ENCODE results near the gene GPR35. TPM values are rescaled to one million over a fixed set of nuclear protein-coding genes. Genes with fewer than 3 reads are reported as not detected.

GPR35 gene
- total RNA-seq, 4 donors from 2014 or later: 1.8 to 4.0 (median 2.2) TPM

GRCh38 chr2:240588669-240589068, 36.6 kb upstream of the GPR35 start:
- TF ChIP-seq EP300 (IDR thresholded peaks at IDR 0.05): no peak
- TF ChIP-seq POLR2A (IDR thresholded peaks at IDR 0.05; ENCODE audit: low read depth): no peak
- no peak for TF ChIP-seq POLR2AphosphoS5 (IDR thresholded peaks at IDR 0.05)
- TF ChIP-seq CTCF (IDR thresholded peaks at IDR 0.05): no peak
- Histone ChIP-seq H3K27ac (replicated peaks in 1 of 4) (no peak overlapping the region), H3K4me3 (no peak overlapping the region), H3K27me3 (no peaks in the 10 kb centered on the region), H3K9me3 (no peaks in the 10 kb centered on the region), H3K36me3 (peaks cover 9 to 46% (median 43%) of the 10 kb centered on the region in 4 donors), H3K4me1 (peaks cover 41 to 56% (median 48%) of the 10 kb centered on the region in 4 donors)
- no peak for DNase-seq (ENCODE audit: extremely low spot score)
- 77% methylated on average over 4 of the region's 4 CpGs for WGBS
- intact Hi-C loops (cut with DNase I): no loop called here

- no peak for TF ChIP-seq EP300 (IDR thresholded peaks at IDR 0.05)
- Histone ChIP-seq H3K27ac (replicated peaks in 1 of 4) (no peak overlapping the region), H3K36me3 (peaks cover 9 to 53% (median 47%) of the 10 kb centered on the region in 4 donors), H3K4me1 (peaks cover 34 to 55% (median 47%) of the 10 kb centered on the region in 4 donors), H3K4me3 (no peak overlapping the region), H3K9me3 (no peaks in the 10 kb centered on the region), H3K27me3 (no peaks in the 10 kb centered on the region)
- WGBS: 87% methylated on average over 5 of the region's 14 CpGs
- no peak for DNase-seq (ENCODE audit: extremely low spot score)
- intact Hi-C loops (cut with DNase I): no loop called here
Observed at GRCh38 chr2:240589375-240589774, 35.9 kb upstream of the GPR35 start.

DNA sequence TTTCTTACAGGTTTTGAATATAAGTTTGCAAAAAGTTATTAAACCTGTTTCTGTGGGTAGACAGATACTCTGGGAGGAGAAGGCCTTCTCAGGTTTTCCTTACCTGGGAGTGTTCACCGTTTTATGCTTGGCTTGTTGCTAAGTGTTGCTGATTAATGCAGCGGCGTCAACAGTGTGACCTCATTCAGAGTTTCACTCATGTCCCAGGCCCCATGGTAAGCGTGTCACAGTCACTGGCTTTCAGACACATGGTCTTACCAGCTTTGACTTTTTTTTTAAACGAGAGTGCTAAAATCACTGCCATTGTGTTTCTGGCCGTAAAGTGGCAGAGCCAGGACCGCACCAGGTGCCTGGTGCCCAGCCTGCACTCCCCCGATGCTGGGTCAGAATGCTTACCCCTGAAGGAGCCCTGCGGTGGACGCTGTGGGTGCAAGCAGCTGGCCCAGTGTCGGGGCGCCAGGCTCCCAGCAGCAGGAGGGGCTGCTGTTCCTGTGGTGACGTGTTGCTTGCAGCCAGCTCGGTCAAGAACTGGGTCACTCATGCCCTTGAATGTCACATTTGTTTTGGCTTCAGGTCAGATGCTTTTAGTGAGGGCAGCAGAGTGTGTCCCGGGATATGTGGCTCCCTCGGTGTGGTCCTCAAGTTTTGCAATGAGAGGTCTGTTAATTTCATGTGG, 35.3 kb upstream of the GPR35 start:
- intact Hi-C loops (cut with DNase I): loop anchor here (5.0 kb wide), 1 partner anchor 33 kb away; the partner anchor contains the start of gene ANKMY1
- TF ChIP-seq POLR2A (IDR thresholded peaks at IDR 0.05; ENCODE audit: low read depth) (no peak), POLR2AphosphoS5 (IDR thresholded peaks at IDR 0.05) (no peak)
- H3K36me3 ChIP-seq: peaks cover 9 to 59% (median 49%) of the 10 kb centered on the region in 4 donors
- H3K27ac ChIP-seq (replicated peaks in 1 of 4): no peak overlapping the region
- H3K9me3 ChIP-seq: no peaks in the 10 kb centered on the region
- DNase-seq (ENCODE audit: extremely low spot score): no peak
- no peak overlapping the region for H3K4me3 ChIP-seq
- peaks cover 30 to 55% (median 47%) of the 10 kb centered on the region in 4 donors for H3K4me1 ChIP-seq
- WGBS: 79% methylated on average over 15 of the region's 16 CpGs
- no peaks in the 10 kb centered on the region for H3K27me3 ChIP-seq

DNA sequence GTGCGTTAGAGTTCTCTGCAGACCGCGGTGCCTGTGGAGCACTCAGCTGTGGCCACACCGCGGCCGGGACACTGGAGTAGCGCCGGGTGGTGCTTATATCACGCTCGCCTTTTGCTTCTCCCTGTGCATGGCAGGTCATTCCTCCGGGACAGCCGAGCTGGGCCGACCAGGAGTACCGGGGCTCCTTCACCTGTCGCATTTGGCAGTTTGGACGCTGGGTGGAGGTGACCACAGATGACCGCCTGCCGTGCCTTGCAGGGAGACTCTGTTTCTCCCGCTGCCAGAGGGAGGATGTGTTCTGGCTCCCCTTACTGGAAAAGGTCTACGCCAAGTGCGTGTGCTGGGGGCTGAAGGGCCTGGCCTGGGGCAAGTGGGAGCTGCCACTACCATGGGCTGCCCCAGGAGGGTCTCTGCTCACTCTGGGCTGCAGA, 34.6 kb upstream of the GPR35 start:
- peaks cover 30 to 55% (median 47%) of the 10 kb centered on the region in 4 donors for H3K4me1 ChIP-seq

GRCh38 chr2:240591226-240591625, 34.1 kb upstream of the GPR35 start:
- TF ChIP-seq POLR2A (IDR thresholded peaks at IDR 0.05; ENCODE audit: low read depth) (no peak), EP300 (IDR thresholded peaks at IDR 0.05) (no peak), CTCF (IDR thresholded peaks at IDR 0.05) (no peak), POLR2AphosphoS5 (IDR thresholded peaks at IDR 0.05) (no peak)
- H3K4me3 ChIP-seq: no peak overlapping the region
- no peaks in the 10 kb centered on the region for H3K9me3 ChIP-seq
- no peak overlapping the region for H3K27ac ChIP-seq (replicated peaks in 1 of 4)
- intact Hi-C loops (cut with DNase I): loop anchor here (5.0 kb wide), 1 partner anchor 34 kb away; the partner anchor contains the start of gene ANKMY1
- H3K36me3 ChIP-seq: peaks cover 9 to 72% (median 55%) of the 10 kb centered on the region in 4 donors
- no peaks in the 10 kb centered on the region for H3K27me3 ChIP-seq
- peaks cover 33 to 58% (median 52%) of the 10 kb centered on the region in 4 donors for H3K4me1 ChIP-seq
- no peak for DNase-seq (ENCODE audit: extremely low spot score)
- 94% methylated on average over 6 of the region's 6 CpGs for WGBS

More for the DNA sequence above, 34.6 kb upstream of the GPR35 start:
- TF ChIP-seq POLR2AphosphoS5 (IDR thresholded peaks at IDR 0.05): no peak
- TF ChIP-seq EP300 (IDR thresholded peaks at IDR 0.05): no peak
- no peak for TF ChIP-seq CTCF (IDR thresholded peaks at IDR 0.05)
- no peak for TF ChIP-seq POLR2A (IDR thresholded peaks at IDR 0.05; ENCODE audit: low read depth)
- H3K36me3 ChIP-seq: peaks cover 9 to 66% (median 52%) of the 10 kb centered on the region in 4 donors
- no peaks in the 10 kb centered on the region for H3K27me3 ChIP-seq
- no peaks in the 10 kb centered on the region for H3K9me3 ChIP-seq
- WGBS: 93% methylated on average over 20 of the region's 21 CpGs
- no peak overlapping the region for H3K4me3 ChIP-seq
- H3K27ac ChIP-seq (replicated peaks in 1 of 4): no peak overlapping the region
- no peak for DNase-seq (ENCODE audit: extremely low spot score)
- intact Hi-C loops (cut with DNase I): loop anchor here (5.0 kb wide), 1 partner anchor 33 kb away; the partner anchor contains the start of gene ANKMY1
